Measurements from ENCODE around the gene PTTG1IP2.

- no peak for TF ChIP-seq CTCF (IDR thresholded peaks at IDR 0.05 in 2 of 3, conservative IDR thresholded peaks at IDR 0.05 in 1 of 3; ENCODE audit: borderline replicate concordance in 1 of 3, insufficient read depth in 1 of 3, low read depth in 2 of 3, low read length in 2 of 3)
- no peak for TF ChIP-seq POLR2AphosphoS5 (IDR thresholded peaks at IDR 0.05; ENCODE audit: low read depth, low read length)
- TF ChIP-seq EZH2 (IDR thresholded peaks at IDR 0.05), result no peak
- TF ChIP-seq POLR2A (IDR thresholded peaks at IDR 0.05; ENCODE audit: borderline replicate concordance, extremely low read depth, insufficient read depth, insufficient read length), result no peak
Observed at GRCh38 chr7:90425376-90425775, 44.1 kb upstream of the PTTG1IP2 start.

Data from HCT116 (cell line).